HEK293 (cell line): Measurements from ENCODE around the gene TMEM184B.

Source experiments
- OVOL3 ChIP-seq: fragments of 450-650 bp; formaldehyde crosslinking; IDR thresholded peaks from 2 replicates; pipeline ENCODE4 v1.5.1; 2016; ENCODE audit warnings: missing biosample characterization, missing genetic modification characterization
- SP2 ChIP-seq: fragments of 450-650 bp; formaldehyde crosslinking; IDR thresholded peaks from 2 replicates; pipeline ENCODE4 v1.5.1; 2016; ENCODE audit warnings: missing biosample characterization, missing genetic modification characterization
- SP7 ChIP-seq: fragments of 450-650 bp; formaldehyde crosslinking; IDR thresholded peaks from 2 replicates; pipeline ENCODE4 v1.5.1; 2016; ENCODE audit warnings: missing biosample characterization, missing genetic modification characterization
- ZBTB17 ChIP-seq: fragments of 450-650 bp; formaldehyde crosslinking; IDR thresholded peaks from 2 replicates; pipeline ENCODE4 v1.5.1; 2016; ENCODE audit warnings: missing biosample characterization, missing genetic modification characterization
- ZFHX2 ChIP-seq: fragments of 450-650 bp; formaldehyde crosslinking; conservative IDR thresholded peaks from 2 replicates; pipeline ENCODE4 v1.5.1; 2016; ENCODE audit warnings: missing biosample characterization, missing genetic modification characterization
- ZFP3 ChIP-seq: fragments of 450-650 bp; formaldehyde crosslinking; IDR thresholded peaks from 2 replicates; pipeline ENCODE4 v1.5.1; 2016; ENCODE audit warnings: low read depth, missing biosample characterization, missing genetic modification characterization
- ZIC2 ChIP-seq: fragments of 450-650 bp; formaldehyde crosslinking; IDR thresholded peaks from 2 replicates; pipeline ENCODE4 v1.5.1; 2016; ENCODE audit warnings: missing biosample characterization, missing genetic modification characterization
- ZNF140 ChIP-seq: fragments of 450-650 bp; formaldehyde crosslinking; IDR thresholded peaks from 2 replicates; pipeline ENCODE4 v1.5.1; 2016; ENCODE audit warnings: missing biosample characterization, missing genetic modification characterization
- ZNF221 ChIP-seq: fragments of 450-650 bp; formaldehyde crosslinking; IDR thresholded peaks from 2 replicates; pipeline ENCODE4 v1.5.1; 2017; ENCODE audit warnings: missing biosample characterization, missing genetic modification characterization, borderline replicate concordance
- ZNF239 ChIP-seq: fragments of 450-650 bp; formaldehyde crosslinking; IDR thresholded peaks from 2 replicates; pipeline ENCODE4 v1.5.1; 2016; ENCODE audit warnings: missing biosample characterization, missing genetic modification characterization
- ZNF341 ChIP-seq: fragments of 450-650 bp; formaldehyde crosslinking; IDR thresholded peaks from 2 replicates; pipeline ENCODE4; 2016; ENCODE audit warnings: low read depth, missing biosample characterization, missing genetic modification characterization
- ZNF416 ChIP-seq: fragments of 450-650 bp; formaldehyde crosslinking; IDR thresholded peaks from 2 replicates; pipeline ENCODE4 v1.5.1; 2016; ENCODE audit warnings: missing biosample characterization, missing genetic modification characterization
- ZNF473 ChIP-seq: fragments of 450-650 bp; formaldehyde crosslinking; IDR thresholded peaks from 2 replicates; pipeline ENCODE4 v1.5.1; 2017; ENCODE audit warnings: missing biosample characterization, missing genetic modification characterization
- ZNF501 ChIP-seq: fragments of 450-650 bp; formaldehyde crosslinking; IDR thresholded peaks from 2 replicates; pipeline ENCODE4 v1.5.1; 2016; ENCODE audit warnings: missing biosample characterization, missing genetic modification characterization
- ZNF530 ChIP-seq: fragments of 450-650 bp; formaldehyde crosslinking; IDR thresholded peaks from 2 replicates; pipeline ENCODE4 v1.5.1; 2016; ENCODE audit warnings: low read depth, missing biosample characterization, missing genetic modification characterization
- ZNF571 ChIP-seq: fragments of 450-650 bp; formaldehyde crosslinking; IDR thresholded peaks from 2 replicates; pipeline ENCODE4 v1.5.0; 2017; ENCODE audit warnings: missing biosample characterization, missing genetic modification characterization
- ZNF670 ChIP-seq: fragments of 450-650 bp; formaldehyde crosslinking; IDR thresholded peaks from 2 replicates; pipeline ENCODE4 v1.5.1; 2016; ENCODE audit warnings: missing biosample characterization, missing genetic modification characterization, low read depth
- ZSCAN4 ChIP-seq: fragments of 450-650 bp; formaldehyde crosslinking; IDR thresholded peaks from 2 replicates; pipeline ENCODE4 v1.5.1; 2017; ENCODE audit warnings: missing biosample characterization, missing genetic modification characterization
- ZXDB ChIP-seq: fragments of 450-650 bp; formaldehyde crosslinking; IDR thresholded peaks from 2 replicates; pipeline ENCODE4 v1.5.1; 2016; ENCODE audit warnings: missing biosample characterization, missing genetic modification characterization
- TF ChIP-seq, protein P1 (sequence below): fragments of 450-650 bp; formaldehyde crosslinking; IDR thresholded peaks from 2 replicates; pipeline ENCODE4 v1.5.1; 2016; ENCODE audit warnings: missing biosample characterization, missing genetic modification characterization
- TF ChIP-seq, protein P2 (sequence below): fragments of 450-650 bp; formaldehyde crosslinking; IDR thresholded peaks from 2 replicates; pipeline ENCODE4 v1.5.1; 2017; ENCODE audit warnings: missing biosample characterization, missing genetic modification characterization
- TF ChIP-seq, protein P3 (sequence below): fragments of 450-650 bp; formaldehyde crosslinking; conservative IDR thresholded peaks from 2 replicates; pipeline ENCODE4 v1.5.1; 2016; ENCODE audit warnings: low read depth, missing biosample characterization, missing genetic modification characterization
- TF ChIP-seq, protein P4 (sequence below): fragments of 450-650 bp; formaldehyde crosslinking; IDR thresholded peaks from 2 replicates; pipeline ENCODE4 v1.5.1; 2016; ENCODE audit warnings: missing biosample characterization, missing genetic modification characterization
- TF ChIP-seq, protein P5 (sequence below): fragments of 450-650 bp; formaldehyde crosslinking; IDR thresholded peaks from 2 replicates; pipeline ENCODE4 v1.5.1; 2016; ENCODE audit warnings: missing biosample characterization, missing genetic modification characterization
- TF ChIP-seq, protein P6 (sequence below): fragments of 450-650 bp; formaldehyde crosslinking; IDR thresholded peaks from 2 replicates; pipeline ENCODE4 v1.5.1; 2016; ENCODE audit warnings: missing biosample characterization, missing genetic modification characterization

Gene TMEM184B

DNA sequence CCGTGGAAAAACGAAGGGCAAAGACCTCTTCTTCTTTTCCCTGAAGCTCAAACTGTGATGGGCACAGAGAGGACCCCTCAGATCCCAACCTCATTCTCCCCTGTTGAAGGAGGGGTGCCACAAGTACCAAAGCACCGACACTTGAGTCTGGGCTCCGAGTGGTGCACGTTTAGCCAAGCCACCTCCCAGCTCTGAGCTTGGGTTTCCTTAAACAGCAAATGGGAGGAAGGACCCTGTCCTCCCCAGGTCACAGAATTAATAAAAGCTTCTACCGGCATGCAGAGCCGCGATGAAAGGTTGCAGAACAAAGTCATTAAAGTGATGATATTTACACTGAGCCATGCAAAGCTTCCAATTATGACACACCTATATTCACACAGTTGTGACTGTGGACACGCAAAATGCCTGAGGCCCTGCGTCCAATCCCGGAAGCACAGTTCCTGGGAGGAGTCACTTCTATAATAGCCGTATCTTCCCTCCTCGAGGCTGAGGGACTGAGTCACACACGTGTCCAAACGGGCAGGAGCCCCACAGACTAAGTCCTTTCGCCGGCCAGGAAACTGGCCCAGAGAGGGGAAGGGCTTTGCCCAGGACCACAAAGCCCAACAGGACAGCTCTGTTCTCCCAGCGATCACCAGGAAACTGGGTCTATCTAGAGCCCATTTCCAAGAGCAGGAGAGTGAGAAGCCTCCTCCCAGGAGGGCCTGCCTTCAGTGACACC, 45.3 kb upstream of the TMEM184B start (continued):
- TF ChIP-seq, protein P1, sequence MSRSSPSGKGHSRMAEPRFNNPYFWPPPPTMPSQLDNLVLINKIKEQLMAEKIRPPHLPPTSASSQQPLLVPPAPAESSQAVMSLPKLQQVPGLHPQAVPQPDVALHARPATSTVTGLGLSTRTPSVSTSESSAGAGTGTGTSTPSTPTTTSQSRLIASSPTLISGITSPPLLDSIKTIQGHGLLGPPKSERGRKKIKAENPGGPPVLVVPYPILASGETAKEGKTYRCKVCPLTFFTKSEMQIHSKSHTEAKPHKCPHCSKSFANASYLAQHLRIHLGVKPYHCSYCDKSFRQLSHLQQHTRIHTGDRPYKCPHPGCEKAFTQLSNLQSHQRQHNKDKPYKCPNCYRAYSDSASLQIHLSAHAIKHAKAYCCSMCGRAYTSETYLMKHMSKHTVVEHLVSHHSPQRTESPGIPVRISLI (tag by site-specific recombination): no peak
- TF ChIP-seq, protein P2, sequence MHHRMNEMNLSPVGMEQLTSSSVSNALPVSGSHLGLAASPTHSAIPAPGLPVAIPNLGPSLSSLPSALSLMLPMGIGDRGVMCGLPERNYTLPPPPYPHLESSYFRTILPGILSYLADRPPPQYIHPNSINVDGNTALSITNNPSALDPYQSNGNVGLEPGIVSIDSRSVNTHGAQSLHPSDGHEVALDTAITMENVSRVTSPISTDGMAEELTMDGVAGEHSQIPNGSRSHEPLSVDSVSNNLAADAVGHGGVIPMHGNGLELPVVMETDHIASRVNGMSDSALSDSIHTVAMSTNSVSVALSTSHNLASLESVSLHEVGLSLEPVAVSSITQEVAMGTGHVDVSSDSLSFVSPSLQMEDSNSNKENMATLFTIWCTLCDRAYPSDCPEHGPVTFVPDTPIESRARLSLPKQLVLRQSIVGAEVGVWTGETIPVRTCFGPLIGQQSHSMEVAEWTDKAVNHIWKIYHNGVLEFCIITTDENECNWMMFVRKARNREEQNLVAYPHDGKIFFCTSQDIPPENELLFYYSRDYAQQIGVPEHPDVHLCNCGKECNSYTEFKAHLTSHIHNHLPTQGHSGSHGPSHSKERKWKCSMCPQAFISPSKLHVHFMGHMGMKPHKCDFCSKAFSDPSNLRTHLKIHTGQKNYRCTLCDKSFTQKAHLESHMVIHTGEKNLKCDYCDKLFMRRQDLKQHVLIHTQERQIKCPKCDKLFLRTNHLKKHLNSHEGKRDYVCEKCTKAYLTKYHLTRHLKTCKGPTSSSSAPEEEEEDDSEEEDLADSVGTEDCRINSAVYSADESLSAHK (tag by site-specific recombination): no peak
- TF ChIP-seq SP2 (tag by site-specific recombination) (peak; percentile 56), ZIC2 (no peak), ZNF341 (peak; percentile 61), ZSCAN4 (tag by site-specific recombination) (no peak), ZNF239 (no peak), ZNF501 (tag by site-specific recombination) (no peak; the same call in 1 of the 2 replicates), ZNF530 (tag by site-specific recombination) (no peak), ZNF473 (tag by site-specific recombination) (no peak), OVOL3 (tag by site-specific recombination) (no peak), ZXDB (peak; percentile 6; the same call in 1 of the 2 replicates), SP7 (tag by site-specific recombination) (peak; percentile 97), ZNF571 (tag by site-specific recombination) (no peak), ZNF670 (tag by site-specific recombination) (no peak), ZFP3 (tag by site-specific recombination) (no peak), ZFHX2 (tag by site-specific recombination) (no peak), ZNF140 (tag by site-specific recombination) (no peak), ZNF416 (no peak), ZBTB17 (tag by site-specific recombination) (peak; percentile 34; the same call in 1 of the 2 replicates), ZNF221 (no peak)
- TF ChIP-seq, protein P3, sequence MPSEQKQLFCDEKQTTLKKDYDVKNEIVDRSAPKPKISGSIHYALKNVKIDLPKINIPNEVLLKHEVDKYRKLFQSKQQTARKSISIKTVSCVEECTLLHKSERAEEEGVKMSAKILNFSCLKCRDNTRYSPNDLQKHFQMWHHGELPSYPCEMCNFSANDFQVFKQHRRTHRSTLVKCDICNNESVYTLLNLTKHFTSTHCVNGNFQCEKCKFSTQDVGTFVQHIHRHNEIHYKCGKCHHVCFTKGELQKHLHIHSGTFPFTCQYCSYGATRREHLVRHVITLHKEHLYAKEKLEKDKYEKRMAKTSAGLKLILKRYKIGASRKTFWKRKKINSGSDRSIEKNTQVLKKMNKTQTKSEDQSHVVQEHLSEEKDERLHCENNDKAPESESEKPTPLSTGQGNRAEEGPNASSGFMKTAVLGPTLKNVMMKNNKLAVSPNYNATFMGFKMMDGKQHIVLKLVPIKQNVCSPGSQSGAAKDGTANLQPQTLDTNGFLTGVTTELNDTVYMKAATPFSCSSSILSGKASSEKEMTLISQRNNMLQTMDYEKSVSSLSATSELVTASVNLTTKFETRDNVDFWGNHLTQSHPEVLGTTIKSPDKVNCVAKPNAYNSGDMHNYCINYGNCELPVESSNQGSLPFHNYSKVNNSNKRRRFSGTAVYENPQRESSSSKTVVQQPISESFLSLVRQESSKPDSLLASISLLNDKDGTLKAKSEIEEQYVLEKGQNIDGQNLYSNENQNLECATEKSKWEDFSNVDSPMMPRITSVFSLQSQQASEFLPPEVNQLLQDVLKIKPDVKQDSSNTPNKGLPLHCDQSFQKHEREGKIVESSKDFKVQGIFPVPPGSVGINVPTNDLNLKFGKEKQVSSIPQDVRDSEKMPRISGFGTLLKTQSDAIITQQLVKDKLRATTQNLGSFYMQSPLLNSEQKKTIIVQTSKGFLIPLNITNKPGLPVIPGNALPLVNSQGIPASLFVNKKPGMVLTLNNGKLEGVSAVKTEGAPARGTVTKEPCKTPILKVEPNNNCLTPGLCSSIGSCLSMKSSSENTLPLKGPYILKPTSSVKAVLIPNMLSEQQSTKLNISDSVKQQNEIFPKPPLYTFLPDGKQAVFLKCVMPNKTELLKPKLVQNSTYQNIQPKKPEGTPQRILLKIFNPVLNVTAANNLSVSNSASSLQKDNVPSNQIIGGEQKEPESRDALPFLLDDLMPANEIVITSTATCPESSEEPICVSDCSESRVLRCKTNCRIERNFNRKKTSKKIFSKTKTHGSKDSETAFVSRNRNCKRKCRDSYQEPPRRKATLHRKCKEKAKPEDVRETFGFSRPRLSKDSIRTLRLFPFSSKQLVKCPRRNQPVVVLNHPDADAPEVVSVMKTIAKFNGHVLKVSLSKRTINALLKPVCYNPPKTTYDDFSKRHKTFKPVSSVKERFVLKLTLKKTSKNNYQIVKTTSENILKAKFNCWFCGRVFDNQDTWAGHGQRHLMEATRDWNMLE: 0 out of 2 replicates have a peak, but pooled peaks have one; percentile 6
- TF ChIP-seq, protein P4, sequence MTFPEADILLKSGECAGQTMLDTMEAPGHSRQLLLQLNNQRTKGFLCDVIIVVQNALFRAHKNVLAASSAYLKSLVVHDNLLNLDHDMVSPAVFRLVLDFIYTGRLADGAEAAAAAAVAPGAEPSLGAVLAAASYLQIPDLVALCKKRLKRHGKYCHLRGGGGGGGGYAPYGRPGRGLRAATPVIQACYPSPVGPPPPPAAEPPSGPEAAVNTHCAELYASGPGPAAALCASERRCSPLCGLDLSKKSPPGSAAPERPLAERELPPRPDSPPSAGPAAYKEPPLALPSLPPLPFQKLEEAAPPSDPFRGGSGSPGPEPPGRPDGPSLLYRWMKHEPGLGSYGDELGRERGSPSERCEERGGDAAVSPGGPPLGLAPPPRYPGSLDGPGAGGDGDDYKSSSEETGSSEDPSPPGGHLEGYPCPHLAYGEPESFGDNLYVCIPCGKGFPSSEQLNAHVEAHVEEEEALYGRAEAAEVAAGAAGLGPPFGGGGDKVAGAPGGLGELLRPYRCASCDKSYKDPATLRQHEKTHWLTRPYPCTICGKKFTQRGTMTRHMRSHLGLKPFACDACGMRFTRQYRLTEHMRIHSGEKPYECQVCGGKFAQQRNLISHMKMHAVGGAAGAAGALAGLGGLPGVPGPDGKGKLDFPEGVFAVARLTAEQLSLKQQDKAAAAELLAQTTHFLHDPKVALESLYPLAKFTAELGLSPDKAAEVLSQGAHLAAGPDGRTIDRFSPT (tag by site-specific recombination): no peak
- TF ChIP-seq, protein P5, sequence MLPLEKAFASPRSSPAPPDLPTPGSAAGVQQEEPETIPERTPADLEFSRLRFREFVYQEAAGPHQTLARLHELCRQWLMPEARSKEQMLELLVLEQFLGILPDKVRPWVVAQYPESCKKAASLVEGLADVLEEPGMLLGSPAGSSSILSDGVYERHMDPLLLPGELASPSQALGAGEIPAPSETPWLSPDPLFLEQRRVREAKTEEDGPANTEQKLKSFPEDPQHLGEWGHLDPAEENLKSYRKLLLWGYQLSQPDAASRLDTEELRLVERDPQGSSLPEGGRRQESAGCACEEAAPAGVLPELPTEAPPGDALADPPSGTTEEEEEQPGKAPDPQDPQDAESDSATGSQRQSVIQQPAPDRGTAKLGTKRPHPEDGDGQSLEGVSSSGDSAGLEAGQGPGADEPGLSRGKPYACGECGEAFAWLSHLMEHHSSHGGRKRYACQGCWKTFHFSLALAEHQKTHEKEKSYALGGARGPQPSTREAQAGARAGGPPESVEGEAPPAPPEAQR (tag by site-specific recombination): no peak
- TF ChIP-seq, protein P6, sequence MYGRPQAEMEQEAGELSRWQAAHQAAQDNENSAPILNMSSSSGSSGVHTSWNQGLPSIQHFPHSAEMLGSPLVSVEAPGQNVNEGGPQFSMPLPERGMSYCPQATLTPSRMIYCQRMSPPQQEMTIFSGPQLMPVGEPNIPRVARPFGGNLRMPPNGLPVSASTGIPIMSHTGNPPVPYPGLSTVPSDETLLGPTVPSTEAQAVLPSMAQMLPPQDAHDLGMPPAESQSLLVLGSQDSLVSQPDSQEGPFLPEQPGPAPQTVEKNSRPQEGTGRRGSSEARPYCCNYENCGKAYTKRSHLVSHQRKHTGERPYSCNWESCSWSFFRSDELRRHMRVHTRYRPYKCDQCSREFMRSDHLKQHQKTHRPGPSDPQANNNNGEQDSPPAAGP (tag by site-specific recombination): peak; percentile 94
